Choroid plexus epithelial cell (primary cell): ENCODE data around the gene TMPRSS2.

ENCODE experiments used
- DNase-seq: peaks from one replicate; pipeline ENCODE4 v3.0.0-alpha.2; 2010; ENCODE audit warnings: low read depth
- H3K4me3 ChIP-seq: 2 replicates; pipeline ENCODE4 v1.5.1; 2011; ENCODE audit warnings: low read depth, mild to moderate bottlenecking, control low read depth, low read length, moderate library complexity
- CTCF ChIP-seq: conservative IDR thresholded peaks from 2 replicates; pipeline ENCODE4 v1.5.1; 2011; ENCODE audit warnings: low read depth, mild to moderate bottlenecking, control low read depth, inconsistent platforms, low read length, moderate library complexity

The TMPRSS2 gene

GRCh38 chr21:41510500-41510899 is 2.5 kb upstream of the TMPRSS2 start:
- H3K4me3 ChIP-seq: no peak overlapping the region

DNA sequence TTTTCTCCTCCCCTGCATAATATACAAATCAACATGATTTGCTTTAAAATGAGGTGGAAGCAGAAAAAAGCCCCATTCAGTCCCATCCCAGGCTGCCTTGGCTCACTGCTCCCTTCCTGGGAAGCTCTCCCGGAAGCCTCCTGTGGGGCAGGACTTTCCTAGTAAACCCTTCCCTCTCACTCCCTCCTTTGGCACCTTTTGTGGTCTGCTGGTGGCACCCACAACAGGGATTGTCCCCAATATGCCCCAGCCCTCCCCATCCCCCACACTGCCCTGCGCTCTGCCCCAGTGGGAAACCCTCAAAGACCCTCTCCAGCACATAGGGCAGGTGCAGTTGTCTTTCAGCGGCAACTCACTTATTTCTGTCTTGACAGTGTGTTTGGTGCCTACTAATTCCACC is 1.8 kb upstream of the TMPRSS2 start:
- TF ChIP-seq CTCF: no peak
- no peak overlapping the region for H3K4me3 ChIP-seq
- no peak for DNase-seq

More at GRCh38 chr21:41510500-41510899, 2.5 kb upstream of the TMPRSS2 start:
- DNase-seq: no peak
- TF ChIP-seq CTCF: no peak

- TF ChIP-seq CTCF: no peak
- DNase-seq: no peak
- H3K4me3 ChIP-seq: no peak overlapping the region
Observed at GRCh38 chr21:41509145-41509496, 1.2 kb upstream of the TMPRSS2 start.

DNA sequence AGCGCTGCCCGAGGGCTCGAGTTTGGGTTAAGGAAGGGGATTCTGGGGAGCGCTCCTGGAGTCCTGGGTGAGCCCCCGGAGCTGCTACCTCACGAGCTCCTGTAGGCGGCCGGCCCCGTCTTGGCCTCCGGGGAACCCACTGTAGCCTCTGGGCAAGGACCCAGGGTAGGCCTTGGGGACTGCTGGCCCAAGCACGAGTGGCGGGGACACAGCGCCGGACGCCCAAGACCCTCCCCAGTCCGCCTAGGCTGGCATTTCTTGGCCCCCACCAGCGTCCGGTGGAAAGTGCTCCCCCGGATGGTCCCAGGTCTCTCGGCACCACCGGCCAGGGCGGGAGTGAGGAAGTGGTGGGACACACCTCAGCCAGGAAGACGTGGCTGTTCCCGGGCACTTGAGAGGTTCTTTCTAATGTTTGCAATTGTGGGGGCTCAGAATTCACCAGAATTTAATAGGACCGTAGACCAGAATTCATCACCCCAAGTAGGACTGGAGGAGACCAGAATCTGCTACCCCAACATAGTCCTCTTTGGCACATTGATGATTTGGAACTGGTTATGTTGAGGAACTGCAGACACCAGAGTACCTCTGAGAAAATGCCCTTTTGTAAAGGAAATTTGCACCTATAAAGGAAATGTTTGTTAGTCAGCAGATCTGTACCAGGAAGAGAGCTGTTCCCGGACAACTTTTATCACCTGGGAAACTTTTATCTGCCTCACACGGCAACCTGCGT is 622 bp upstream of the TMPRSS2 start:
- TF ChIP-seq CTCF: no peak
- DNase-seq: no peak

DNA sequence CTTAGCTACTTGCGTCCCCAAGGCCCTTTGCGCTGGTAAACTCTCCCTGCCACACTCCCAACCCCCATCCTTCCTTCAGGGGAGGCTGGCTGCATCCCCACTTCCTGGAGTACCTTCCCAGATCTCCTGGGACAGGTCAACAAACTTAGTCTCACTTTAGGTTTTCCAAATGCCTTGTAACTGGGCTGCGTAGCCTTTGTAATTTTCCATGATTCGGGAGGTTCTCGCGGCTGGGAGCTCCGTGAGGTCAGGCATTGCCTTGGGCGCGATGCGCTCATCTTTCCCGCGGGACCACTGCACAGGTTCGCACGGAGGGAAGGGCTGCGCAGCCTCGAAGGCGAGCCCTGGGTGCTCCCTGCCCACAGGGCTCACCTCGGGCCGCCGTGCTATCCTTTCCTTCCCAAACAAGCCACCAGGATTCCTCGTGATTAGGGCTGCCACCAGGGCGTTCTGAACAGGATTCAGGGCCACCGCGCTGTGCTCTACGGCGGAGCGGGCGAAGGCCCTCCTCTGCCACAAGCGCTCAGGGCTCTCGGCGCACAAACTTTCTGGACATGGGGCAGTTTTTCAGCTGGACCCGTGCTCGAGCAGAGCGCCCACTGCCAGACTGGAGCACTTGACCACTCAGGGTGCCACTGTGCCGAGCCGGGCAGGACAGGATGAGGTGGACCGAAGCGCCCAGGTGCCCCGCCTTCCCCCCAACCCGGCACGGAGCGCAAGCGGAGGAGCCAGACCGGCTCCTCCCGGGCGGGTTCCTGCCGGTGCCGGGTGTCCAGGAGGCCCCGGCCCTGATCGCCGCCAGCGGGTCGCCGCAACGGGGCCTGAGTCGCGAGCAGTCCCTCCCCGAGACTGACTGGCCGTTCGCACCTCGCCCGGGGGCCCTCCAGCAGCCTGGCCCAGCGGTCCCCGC is 1.1 kb downstream of the TMPRSS2 start:
- no peak overlapping the region for H3K4me3 ChIP-seq
- no peak for TF ChIP-seq CTCF
- no peak for DNase-seq

More for the DNA sequence above, 622 bp upstream of the TMPRSS2 start:
- no peak overlapping the region for H3K4me3 ChIP-seq

GRCh38 chr21:41506005-41506594 is 1.9 kb downstream of the TMPRSS2 start:
- TF ChIP-seq CTCF: no peak
- no peak for DNase-seq
- no peak overlapping the region for H3K4me3 ChIP-seq
